Measurements from ENCODE around the gene DDX20. TPM values are rescaled to one million over a fixed set of nuclear protein-coding genes. Genes with fewer than 3 reads are reported as not detected.

Gene DDX20
- polyA plus RNA-seq, 1 of the 3 experiments (the other 2 are of a cell fraction) = 3.8 TPM

DNA sequence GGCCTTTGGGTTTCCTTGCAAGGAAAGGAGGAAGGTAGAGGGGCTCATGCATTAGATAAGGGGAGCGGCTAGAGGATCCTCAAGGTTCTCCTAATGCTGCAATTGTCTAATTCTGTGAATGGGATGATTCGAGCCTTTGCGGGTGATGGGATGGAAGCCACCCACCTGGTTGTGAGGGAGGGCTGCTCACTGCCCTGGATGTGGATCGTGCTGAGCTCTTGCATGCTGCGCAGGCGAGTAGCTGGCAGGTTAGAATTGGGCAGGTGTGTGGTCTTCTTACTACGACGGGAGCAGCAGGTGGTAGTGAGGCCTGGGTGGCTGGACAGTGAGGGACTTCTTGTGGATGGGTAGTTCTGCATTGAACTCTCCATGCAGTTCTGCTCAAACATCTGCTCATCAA, 21.2 kb downstream of the DDX20 start:
- H3F3A ChIP-seq (replicated peaks; ENCODE audit: insufficient read depth) = no peaks in the 10 kb centered on the region
- POLR2A ChIA-PET = no interaction called here
- no peak overlapping the region for H2AFZ ChIP-seq (ENCODE audit: low read depth)
- no peaks in the 10 kb centered on the region for H3K79me2 ChIP-seq (ENCODE audit: insufficient read depth)
- H3K9me2 ChIP-seq = no peaks in the 10 kb centered on the region
- H4K20me1 ChIP-seq (ENCODE audit: insufficient read depth) = no peaks in the 10 kb centered on the region
- no peaks in the 10 kb centered on the region for H3K4me1 ChIP-seq (ENCODE audit: control insufficient read depth in 1 of 2, insufficient read depth in 2 of 2, low read depth in 1 of 2, low read length in 1 of 2)
- no peak overlapping the region for H3K9ac ChIP-seq
- H3K36me3 ChIP-seq (replicated peaks in 1 of 2; ENCODE audit: control insufficient read depth in 1 of 2, insufficient read depth in 2 of 2, low read length in 1 of 2) = peaks cover 0 to 2% of the 10 kb centered on the region in 2 experiments
- H3K9me3 ChIP-seq = no peaks in the 10 kb centered on the region
- WGBS (ENCODE audit: low lambda C conversion rate) = 81% methylated on average over 8 of the region's 8 CpGs
- TF ChIP-seq RAD21 (IDR thresholded peaks at IDR 0.05; ENCODE audit: low read length) (no peak), EZH2phosphoT487 (IDR thresholded peaks at IDR 0.05; ENCODE audit: borderline replicate concordance, low read depth) (no peak), POLR2AphosphoS5 (IDR thresholded peaks at IDR 0.05; ENCODE audit: low read depth, low read length) (no peak), NRF1 (IDR thresholded peaks at IDR 0.05; ENCODE audit: low read depth, low read length) (no peak), TCF12 (IDR thresholded peaks at IDR 0.05) (no peak), CHD2 (IDR thresholded peaks at IDR 0.05; ENCODE audit: low read length, partially characterized antibody) (no peak), TAF1 (IDR thresholded peaks at IDR 0.05; ENCODE audit: borderline replicate concordance, low read depth, low read length) (no peak), MEF2A (IDR thresholded peaks at IDR 0.05; ENCODE audit: borderline replicate concordance, low read depth) (no peak), EP300 (IDR thresholded peaks at IDR 0.05; ENCODE audit: borderline replicate concordance in 1 of 2, low read depth in 1 of 2, low read length in 1 of 2) (no peak), FOXM1 (IDR thresholded peaks at IDR 0.05; ENCODE audit: low read depth) (no peak), RFX5 (IDR thresholded peaks at IDR 0.05; ENCODE audit: low read length) (no peak), MXI1 (IDR thresholded peaks at IDR 0.05; ENCODE audit: low read depth, low read length) (no peak)
- TF ChIP-seq, protein P1, sequence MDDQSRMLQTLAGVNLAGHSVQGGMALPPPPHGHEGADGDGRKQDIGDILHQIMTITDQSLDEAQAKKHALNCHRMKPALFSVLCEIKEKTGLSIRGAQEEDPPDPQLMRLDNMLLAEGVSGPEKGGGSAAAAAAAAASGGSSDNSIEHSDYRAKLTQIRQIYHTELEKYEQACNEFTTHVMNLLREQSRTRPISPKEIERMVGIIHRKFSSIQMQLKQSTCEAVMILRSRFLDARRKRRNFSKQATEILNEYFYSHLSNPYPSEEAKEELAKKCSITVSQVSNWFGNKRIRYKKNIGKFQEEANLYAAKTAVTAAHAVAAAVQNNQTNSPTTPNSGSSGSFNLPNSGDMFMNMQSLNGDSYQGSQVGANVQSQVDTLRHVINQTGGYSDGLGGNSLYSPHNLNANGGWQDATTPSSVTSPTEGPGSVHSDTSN (IDR thresholded peaks at IDR 0.05) = no peak
- TF ChIP-seq, protein P2, sequence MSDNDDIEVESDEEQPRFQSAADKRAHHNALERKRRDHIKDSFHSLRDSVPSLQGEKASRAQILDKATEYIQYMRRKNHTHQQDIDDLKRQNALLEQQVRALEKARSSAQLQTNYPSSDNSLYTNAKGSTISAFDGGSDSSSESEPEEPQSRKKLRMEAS (IDR thresholded peaks at IDR 0.05; ENCODE audit: low read depth) = no peak
- TF ChIP-seq, protein P3, sequence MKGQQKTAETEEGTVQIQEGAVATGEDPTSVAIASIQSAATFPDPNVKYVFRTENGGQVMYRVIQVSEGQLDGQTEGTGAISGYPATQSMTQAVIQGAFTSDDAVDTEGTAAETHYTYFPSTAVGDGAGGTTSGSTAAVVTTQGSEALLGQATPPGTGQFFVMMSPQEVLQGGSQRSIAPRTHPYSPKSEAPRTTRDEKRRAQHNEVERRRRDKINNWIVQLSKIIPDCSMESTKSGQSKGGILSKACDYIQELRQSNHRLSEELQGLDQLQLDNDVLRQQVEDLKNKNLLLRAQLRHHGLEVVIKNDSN (IDR thresholded peaks at IDR 0.05; ENCODE audit: borderline replicate concordance, low read depth) = no peak
- no peak for DNase-seq
- H3K4me2 ChIP-seq = no peak overlapping the region
- CTCF ChIA-PET = interaction anchor here (2.4 kb wide), 1 partner anchor 8 kb away, joined by 19 read pairs; no protein-coding TSS in a partner anchor
- no peak overlapping the region for H3K27ac ChIP-seq (ENCODE audit: low read depth in 2 of 2, low read length in 1 of 2)
- no peaks in the 10 kb centered on the region for H3K27me3 ChIP-seq (ENCODE audit: insufficient read depth)
- H3K4me3 ChIP-seq (ENCODE audit: low read depth in 2 of 2, low read length in 1 of 2) = no peak overlapping the region

DNA sequence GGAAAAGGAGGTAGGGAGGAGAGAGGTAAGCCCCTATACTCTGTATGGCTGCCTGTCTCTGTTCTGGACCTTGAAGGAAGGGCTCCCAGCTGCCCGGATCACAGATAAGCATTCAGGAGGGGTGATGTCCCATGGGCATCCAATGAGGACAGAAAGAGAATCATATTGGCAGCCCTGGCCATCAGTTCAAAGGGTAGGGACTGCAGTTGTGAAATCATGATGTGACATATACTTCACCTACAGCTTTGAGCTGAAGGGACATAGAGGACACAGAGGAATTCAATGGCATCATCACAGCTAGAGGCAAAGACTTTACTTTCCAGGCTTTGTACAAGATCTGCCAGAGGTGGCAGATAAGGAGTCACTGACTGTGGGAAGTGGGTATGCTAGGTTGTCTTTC, 21.6 kb downstream of the DDX20 start:
- no peaks in the 10 kb centered on the region for H3K79me2 ChIP-seq (ENCODE audit: insufficient read depth)
- DNase-seq = no peak
- no peaks in the 10 kb centered on the region for H3K9me3 ChIP-seq
- H3K36me3 ChIP-seq (replicated peaks in 1 of 2; ENCODE audit: control insufficient read depth in 1 of 2, insufficient read depth in 2 of 2, low read length in 1 of 2) = no peaks in the 10 kb centered on the region
- no peaks in the 10 kb centered on the region for H3K27me3 ChIP-seq (ENCODE audit: insufficient read depth)
- CTCF ChIA-PET = interaction anchor here (2.4 kb wide), 1 partner anchor 8 kb away, joined by 19 read pairs; no protein-coding TSS in a partner anchor
- no peak overlapping the region for H3K4me3 ChIP-seq (ENCODE audit: low read depth in 2 of 2, low read length in 1 of 2)
- H4K20me1 ChIP-seq (ENCODE audit: insufficient read depth) = no peaks in the 10 kb centered on the region
- H3F3A ChIP-seq (replicated peaks; ENCODE audit: insufficient read depth) = no peaks in the 10 kb centered on the region
- H3K4me2 ChIP-seq = no peak overlapping the region
- no peaks in the 10 kb centered on the region for H3K9me2 ChIP-seq
- H3K27ac ChIP-seq (ENCODE audit: low read depth in 2 of 2, low read length in 1 of 2) = no peak overlapping the region
- no peak overlapping the region for H2AFZ ChIP-seq (ENCODE audit: low read depth)
- WGBS (ENCODE audit: low lambda C conversion rate) = 44% methylated on average over 1 of the region's 1 CpG
- no peak overlapping the region for H3K9ac ChIP-seq
- H3K4me1 ChIP-seq (ENCODE audit: control insufficient read depth in 1 of 2, insufficient read depth in 2 of 2, low read depth in 1 of 2, low read length in 1 of 2) = no peaks in the 10 kb centered on the region
- POLR2A ChIA-PET = no interaction called here
- no peak for TF ChIP-seq JUND (IDR thresholded peaks at IDR 0.05)
- TF ChIP-seq, protein P4, sequence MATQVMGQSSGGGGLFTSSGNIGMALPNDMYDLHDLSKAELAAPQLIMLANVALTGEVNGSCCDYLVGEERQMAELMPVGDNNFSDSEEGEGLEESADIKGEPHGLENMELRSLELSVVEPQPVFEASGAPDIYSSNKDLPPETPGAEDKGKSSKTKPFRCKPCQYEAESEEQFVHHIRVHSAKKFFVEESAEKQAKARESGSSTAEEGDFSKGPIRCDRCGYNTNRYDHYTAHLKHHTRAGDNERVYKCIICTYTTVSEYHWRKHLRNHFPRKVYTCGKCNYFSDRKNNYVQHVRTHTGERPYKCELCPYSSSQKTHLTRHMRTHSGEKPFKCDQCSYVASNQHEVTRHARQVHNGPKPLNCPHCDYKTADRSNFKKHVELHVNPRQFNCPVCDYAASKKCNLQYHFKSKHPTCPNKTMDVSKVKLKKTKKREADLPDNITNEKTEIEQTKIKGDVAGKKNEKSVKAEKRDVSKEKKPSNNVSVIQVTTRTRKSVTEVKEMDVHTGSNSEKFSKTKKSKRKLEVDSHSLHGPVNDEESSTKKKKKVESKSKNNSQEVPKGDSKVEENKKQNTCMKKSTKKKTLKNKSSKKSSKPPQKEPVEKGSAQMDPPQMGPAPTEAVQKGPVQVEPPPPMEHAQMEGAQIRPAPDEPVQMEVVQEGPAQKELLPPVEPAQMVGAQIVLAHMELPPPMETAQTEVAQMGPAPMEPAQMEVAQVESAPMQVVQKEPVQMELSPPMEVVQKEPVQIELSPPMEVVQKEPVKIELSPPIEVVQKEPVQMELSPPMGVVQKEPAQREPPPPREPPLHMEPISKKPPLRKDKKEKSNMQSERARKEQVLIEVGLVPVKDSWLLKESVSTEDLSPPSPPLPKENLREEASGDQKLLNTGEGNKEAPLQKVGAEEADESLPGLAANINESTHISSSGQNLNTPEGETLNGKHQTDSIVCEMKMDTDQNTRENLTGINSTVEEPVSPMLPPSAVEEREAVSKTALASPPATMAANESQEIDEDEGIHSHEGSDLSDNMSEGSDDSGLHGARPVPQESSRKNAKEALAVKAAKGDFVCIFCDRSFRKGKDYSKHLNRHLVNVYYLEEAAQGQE (IDR thresholded peaks at IDR 0.05; ENCODE audit: low read depth, low read length) = no peak
- no peak for TF ChIP-seq RAD21 (IDR thresholded peaks at IDR 0.05; ENCODE audit: low read length)
- TF ChIP-seq FOXJ3 (CRISPR knock-in tag; IDR thresholded peaks at IDR 0.05) = no peak
- TF ChIP-seq GABPA (IDR thresholded peaks at IDR 0.05; ENCODE audit: low read depth) = no peak
- no peak for TF ChIP-seq TEAD4 (IDR thresholded peaks at IDR 0.05; ENCODE audit: borderline replicate concordance, insufficient read depth)
- TF ChIP-seq, protein P5, sequence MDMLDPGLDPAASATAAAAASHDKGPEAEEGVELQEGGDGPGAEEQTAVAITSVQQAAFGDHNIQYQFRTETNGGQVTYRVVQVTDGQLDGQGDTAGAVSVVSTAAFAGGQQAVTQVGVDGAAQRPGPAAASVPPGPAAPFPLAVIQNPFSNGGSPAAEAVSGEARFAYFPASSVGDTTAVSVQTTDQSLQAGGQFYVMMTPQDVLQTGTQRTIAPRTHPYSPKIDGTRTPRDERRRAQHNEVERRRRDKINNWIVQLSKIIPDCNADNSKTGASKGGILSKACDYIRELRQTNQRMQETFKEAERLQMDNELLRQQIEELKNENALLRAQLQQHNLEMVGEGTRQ (IDR thresholded peaks at IDR 0.05; ENCODE audit: borderline replicate concordance, low read depth, low read length) = no peak
- TF ChIP-seq, protein P2 (IDR thresholded peaks at IDR 0.05; ENCODE audit: low read depth) = no peak
- TF ChIP-seq NRF1 (IDR thresholded peaks at IDR 0.05; ENCODE audit: low read depth, low read length) = no peak
- no peak for TF ChIP-seq RCOR1 (IDR thresholded peaks at IDR 0.05; ENCODE audit: low read length)
- no peak for TF ChIP-seq MEF2A (IDR thresholded peaks at IDR 0.05; ENCODE audit: borderline replicate concordance, low read depth)

Measured in SK-N-SH (cell line).